Fibroblast of pulmonary artery (primary cell): ENCODE data around the gene SORBS1.

Experiments
- DNase-seq: peaks from one replicate; pipeline ENCODE4 v3.0.0-alpha.2; 2010; ENCODE audit warnings: low read depth
- H3K4me3 ChIP-seq: replicated peaks from 2 replicates; pipeline ENCODE4 v1.5.1; 2011; ENCODE audit warnings: low read depth, mild to moderate bottlenecking, control low read depth, low read length, moderate library complexity
- CTCF ChIP-seq: IDR thresholded peaks from 2 replicates; pipeline ENCODE4 v1.5.1; 2011; ENCODE audit warnings: mild to moderate bottlenecking, control low read depth, low read length, inconsistent platforms; ENCODE audit errors: missing control alignments

The SORBS1 gene

GRCh38 chr10:95291365-95292039 lies 269.7 kb downstream of the SORBS1 start:
- peak overlapping the region; percentile 93 for H3K4me3 ChIP-seq
- DNase-seq: no peak
- TF ChIP-seq CTCF: no peak

GRCh38 chr10:95290461-95291364 lies 270.5 kb downstream of the SORBS1 start, which contains the start of gene PDLIM1:
PDLIM1 (minus strand) TSS chr10:95291003; CDS start chr10:95290915, 88 bp downstream.
- DNase-seq: peak; percentile 68
- no peak for TF ChIP-seq CTCF
- peak within 1 kb of the TSS; percentile 93 for H3K4me3 ChIP-seq

- no peak for TF ChIP-seq CTCF
- H3K4me3 ChIP-seq: peak overlapping the region; percentile 93
- DNase-seq: no peak
Measured at GRCh38 chr10:95289921-95290421, 271.2 kb downstream of the SORBS1 start.

GRCh38 chr10:95289003-95289920 lies 271.9 kb downstream of the SORBS1 start:
- peak overlapping the region; percentile 93 for H3K4me3 ChIP-seq

GRCh38 chr10:95288303-95288702 lies 272.9 kb downstream of the SORBS1 start:
- peak overlapping the region; percentile 93 for H3K4me3 ChIP-seq
- TF ChIP-seq CTCF: no peak
- DNase-seq: no peak

More at GRCh38 chr10:95289003-95289920, 271.9 kb downstream of the SORBS1 start:
- peak; percentile 28 for TF ChIP-seq CTCF
- DNase-seq: peak; percentile 51

- DNase-seq: peak; percentile 52
- TF ChIP-seq CTCF: no peak
- H3K4me3 ChIP-seq: peak overlapping the region; percentile 93
Measured at GRCh38 chr10:95287281-95287680, 273.9 kb downstream of the SORBS1 start.
